ENCODE measurements around the gene STAG2. TPM values are rescaled to one million over a fixed set of nuclear protein-coding genes. Genes with fewer than 3 reads are reported as not detected.

Gene STAG2
- total RNA-seq, 1 donor from 2014 or later = 72.7 TPM

DNA sequence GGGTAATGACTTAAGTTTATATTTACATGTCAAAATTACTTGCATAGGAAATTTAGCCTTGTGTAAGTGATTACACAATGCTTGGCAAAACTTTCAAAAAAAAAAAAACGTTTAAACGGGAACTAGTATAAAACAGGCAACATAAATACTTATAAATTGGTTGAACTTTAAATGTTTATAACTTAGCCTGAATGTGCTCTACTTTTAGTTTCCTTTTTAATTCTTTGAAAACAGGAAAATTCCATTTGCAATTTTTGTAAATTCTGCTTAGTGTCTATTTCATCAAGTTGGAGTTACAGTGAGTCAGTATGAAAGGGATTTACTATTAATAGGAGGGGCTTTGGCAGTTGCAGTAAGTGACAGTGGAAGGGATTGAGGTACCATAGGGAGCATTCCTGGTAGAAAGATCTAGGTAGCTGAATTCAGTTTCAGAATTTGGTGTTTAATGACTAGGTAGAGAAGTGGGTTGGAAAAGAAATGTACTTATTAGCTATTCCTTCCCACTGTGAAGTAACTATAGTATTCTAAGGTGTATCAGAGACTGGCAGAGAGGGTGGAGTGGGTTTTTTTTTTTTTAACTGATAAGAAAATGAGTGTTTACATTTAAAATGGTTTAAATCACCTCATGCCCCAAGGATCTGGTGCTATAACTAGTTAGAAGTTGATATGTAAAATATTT lies 2.8 kb downstream of the STAG2 start:
- Mint-ChIP-seq H3K4me1 (ENCODE audit: unreplicated experiment) (peaks cover 24% of the 10 kb centered on the region), H3K9me3 (ENCODE audit: unreplicated experiment) (no peaks in the 10 kb centered on the region), H3K36me3 (ENCODE audit: unreplicated experiment) (no peaks in the 10 kb centered on the region), H3K4me3 (ENCODE audit: unreplicated experiment) (peak overlapping the region; percentile 82), H3K27ac (ENCODE audit: unreplicated experiment) (peak overlapping the region; percentile 99), H3K27me3 (ENCODE audit: unreplicated experiment) (no peaks in the 10 kb centered on the region)
- DNase-seq (ENCODE audit: extremely low spot score, unreplicated experiment) = no peak
- TF ChIP-seq CTCF (IDR thresholded peaks at IDR 0.05) = no peak

- Mint-ChIP-seq H3K4me3 (ENCODE audit: unreplicated experiment) (no peak overlapping the region), H3K36me3 (ENCODE audit: unreplicated experiment) (no peaks in the 10 kb centered on the region), H3K27me3 (ENCODE audit: unreplicated experiment) (no peaks in the 10 kb centered on the region), H3K4me1 (ENCODE audit: unreplicated experiment) (peaks cover 33% of the 10 kb centered on the region), H3K27ac (ENCODE audit: unreplicated experiment) (no peak overlapping the region), H3K9me3 (ENCODE audit: unreplicated experiment) (peaks cover 5% of the 10 kb centered on the region)
- no peak for DNase-seq (ENCODE audit: extremely low spot score, unreplicated experiment)
- TF ChIP-seq CTCF (IDR thresholded peaks at IDR 0.05) = no peak
Measured at GRCh38 chrX:123965712-123966111, 4.2 kb downstream of the STAG2 start.

DNA sequence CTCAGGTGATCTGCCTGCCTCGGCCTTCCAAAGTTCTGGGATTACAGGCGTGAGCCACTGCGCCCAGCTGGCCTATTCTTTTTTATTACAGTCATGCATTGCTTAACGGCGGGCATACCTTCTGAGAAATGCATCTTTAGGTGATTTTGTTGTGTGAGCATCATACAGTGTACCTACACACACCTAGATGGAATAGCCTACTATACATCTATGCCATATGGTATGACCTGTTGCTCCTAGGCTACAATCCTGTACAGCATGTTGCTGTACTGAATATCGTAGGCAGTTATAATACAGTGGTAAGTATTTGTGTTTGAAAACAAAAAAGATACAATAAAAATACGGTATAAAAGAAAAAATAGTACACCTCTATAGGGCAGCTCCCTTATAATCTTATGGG lies 6.0 kb downstream of the STAG2 start:
- Mint-ChIP-seq H3K4me3 (ENCODE audit: unreplicated experiment) (no peak overlapping the region), H3K36me3 (ENCODE audit: unreplicated experiment) (no peaks in the 10 kb centered on the region), H3K27me3 (ENCODE audit: unreplicated experiment) (no peaks in the 10 kb centered on the region), H3K9me3 (ENCODE audit: unreplicated experiment) (peaks cover 5% of the 10 kb centered on the region), H3K27ac (ENCODE audit: unreplicated experiment) (no peak overlapping the region), H3K4me1 (ENCODE audit: unreplicated experiment) (peaks cover 46% of the 10 kb centered on the region)
- DNase-seq (ENCODE audit: extremely low spot score, unreplicated experiment) = no peak
- no peak for TF ChIP-seq CTCF (IDR thresholded peaks at IDR 0.05)

GRCh38 chrX:123968383-123969050 lies 7.0 kb downstream of the STAG2 start:
- H3K4me1 Mint-ChIP-seq (ENCODE audit: unreplicated experiment) = peaks cover 46% of the 10 kb centered on the region
- H3K4me3 Mint-ChIP-seq (ENCODE audit: unreplicated experiment) = no peak overlapping the region
- H3K36me3 Mint-ChIP-seq (ENCODE audit: unreplicated experiment) = no peaks in the 10 kb centered on the region
- H3K27me3 Mint-ChIP-seq (ENCODE audit: unreplicated experiment) = no peaks in the 10 kb centered on the region
- TF ChIP-seq CTCF (IDR thresholded peaks at IDR 0.05) = no peak
- H3K27ac Mint-ChIP-seq (ENCODE audit: unreplicated experiment) = no peak overlapping the region
- H3K9me3 Mint-ChIP-seq (ENCODE audit: unreplicated experiment) = peaks cover 5% of the 10 kb centered on the region
- DNase-seq (ENCODE audit: extremely low spot score, unreplicated experiment) = no peak

GRCh38 chrX:123971982-123972381 lies 10.5 kb downstream of the STAG2 start:
- no peak for DNase-seq (ENCODE audit: extremely low spot score, unreplicated experiment)
- Mint-ChIP-seq H3K4me3 (ENCODE audit: unreplicated experiment) (no peak overlapping the region), H3K9me3 (ENCODE audit: unreplicated experiment) (peaks cover 5% of the 10 kb centered on the region), H3K4me1 (ENCODE audit: unreplicated experiment) (peaks cover 34% of the 10 kb centered on the region), H3K27ac (ENCODE audit: unreplicated experiment) (peak overlapping the region; percentile 19), H3K36me3 (ENCODE audit: unreplicated experiment) (no peaks in the 10 kb centered on the region), H3K27me3 (ENCODE audit: unreplicated experiment) (no peaks in the 10 kb centered on the region)
- TF ChIP-seq CTCF (IDR thresholded peaks at IDR 0.05) = no peak
